ENCODE data around the gene MAP3K5.

GRCh38 chr6:136773473-136773796 is 18.8 kb downstream of the MAP3K5 start:
- TF ChIP-seq CTCF (IDR thresholded peaks at IDR 0.05) (no peak), EP300 (IDR thresholded peaks at IDR 0.05) (no peak)
